Peyer's patch (tissue), 4 donors: ENCODE measurements around the gene TNRC6A. TPM values are rescaled to one million over a fixed set of nuclear protein-coding genes. Genes with fewer than 3 reads are reported as not detected.

Experiments
- DNase-seq, 3 donors: peaks; one replicate each; pipeline ENCODE4 v3.0.0-alpha.2; 2017 to 2019
- H3K27ac ChIP-seq, 4 donors: fragments of 200-600 bp; sonication (generic); one replicate each; pipeline ENCODE4 v1.5.1; 2016 to 2019
- H3K27me3 ChIP-seq, 2 donors: fragments of 200-600 bp; sonication (generic); one replicate each; pipeline ENCODE4 v1.5.1; 2019
- H3K36me3 ChIP-seq, 3 donors: fragments of 200-600 bp; sonication (generic); one replicate each; pipeline ENCODE4 v1.5.1; 2016 to 2019
- H3K4me1 ChIP-seq, 4 donors: fragments of 200-600 bp; sonication (generic); one replicate each; pipeline ENCODE4 v1.5.1; 2016 to 2019
- H3K4me3 ChIP-seq, 4 donors: fragments of 200-600 bp; sonication (generic); 1 replicate in 3 of 4; 2 replicates in 1 of 4; pipeline ENCODE4 v1.5.1; 2016 to 2019; ENCODE audit warnings: mild to moderate bottlenecking in 1 of 4
- H3K9me3 ChIP-seq, 4 donors: fragments of 200-600 bp; sonication (generic); one replicate each; pipeline ENCODE4 v1.5.1; 2016 to 2019; ENCODE audit warnings: mild to moderate bottlenecking in 1 of 4
- POLR2A ChIP-seq, 2 donors: fragments of 450-650 bp; IDR thresholded peaks; one replicate each; pipeline ENCODE4 v1.5.1; 2017; ENCODE audit warnings: antibody characterized with exemption in 2 of 2, mild to moderate bottlenecking in 2 of 2, moderate library complexity in 2 of 2
- total RNA-seq, 4 donors: library from RNA; depleted of rRNA; stranded (reverse); fragments of >200 nt; gene quantifications; one replicate each; pipeline ENCODE4 v1.1.0, GENCODE V29; 2016
- TF ChIP-seq, protein P1 (sequence below), 6 experiments: fragments of 450-650 bp in 4 of 6; fragments of 200-600 bp in 2 of 6; sonication (generic) in 1 of 6; IDR thresholded peaks; one replicate each; pipeline ENCODE4 v1.5.1; 2017 to 2019; ENCODE audit warnings: antibody characterized with exemption in 6 of 6, mild to moderate bottlenecking in 3 of 6, moderate library complexity in 1 of 6

The TNRC6A gene
- total RNA-seq, 4 donors from 2014 or later, result 47.3 to 316 (median 85.5) TPM

DNA sequence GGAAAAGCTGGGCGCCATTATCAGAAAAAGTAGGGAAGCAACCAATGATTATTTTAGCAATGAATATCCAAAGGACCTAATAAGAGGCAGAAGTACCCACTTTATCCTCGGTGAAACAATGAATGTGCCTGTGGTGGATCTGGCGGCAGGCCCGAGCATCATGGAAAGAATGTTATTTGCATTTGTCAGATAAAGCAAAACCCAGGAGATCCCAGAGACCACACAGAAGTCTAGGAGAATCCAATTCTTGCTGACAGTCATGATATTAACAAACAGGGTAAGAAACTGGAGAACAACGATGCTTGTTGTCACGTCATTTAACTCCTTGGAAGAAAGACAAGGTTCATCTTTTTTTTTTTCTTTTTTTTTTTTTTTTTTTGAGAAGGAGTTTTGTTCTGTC lies 12.0 kb upstream of the TNRC6A start:
- no peak for DNase-seq
- Histone ChIP-seq H3K36me3 (no peaks in the 10 kb centered on the region), H3K27ac (no peak overlapping the region), H3K9me3 (peaks cover 0 to 5% (median 0%) of the 10 kb centered on the region in 4 donors), H3K4me1 (no peaks in the 10 kb centered on the region), H3K27me3 (no peaks in the 10 kb centered on the region), H3K4me3 (no peak overlapping the region)
- TF ChIP-seq, protein P1, sequence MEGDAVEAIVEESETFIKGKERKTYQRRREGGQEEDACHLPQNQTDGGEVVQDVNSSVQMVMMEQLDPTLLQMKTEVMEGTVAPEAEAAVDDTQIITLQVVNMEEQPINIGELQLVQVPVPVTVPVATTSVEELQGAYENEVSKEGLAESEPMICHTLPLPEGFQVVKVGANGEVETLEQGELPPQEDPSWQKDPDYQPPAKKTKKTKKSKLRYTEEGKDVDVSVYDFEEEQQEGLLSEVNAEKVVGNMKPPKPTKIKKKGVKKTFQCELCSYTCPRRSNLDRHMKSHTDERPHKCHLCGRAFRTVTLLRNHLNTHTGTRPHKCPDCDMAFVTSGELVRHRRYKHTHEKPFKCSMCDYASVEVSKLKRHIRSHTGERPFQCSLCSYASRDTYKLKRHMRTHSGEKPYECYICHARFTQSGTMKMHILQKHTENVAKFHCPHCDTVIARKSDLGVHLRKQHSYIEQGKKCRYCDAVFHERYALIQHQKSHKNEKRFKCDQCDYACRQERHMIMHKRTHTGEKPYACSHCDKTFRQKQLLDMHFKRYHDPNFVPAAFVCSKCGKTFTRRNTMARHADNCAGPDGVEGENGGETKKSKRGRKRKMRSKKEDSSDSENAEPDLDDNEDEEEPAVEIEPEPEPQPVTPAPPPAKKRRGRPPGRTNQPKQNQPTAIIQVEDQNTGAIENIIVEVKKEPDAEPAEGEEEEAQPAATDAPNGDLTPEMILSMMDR (IDR thresholded peaks at IDR 0.05), result no peak
- TF ChIP-seq POLR2A (IDR thresholded peaks at IDR 0.05), result no peak

DNA sequence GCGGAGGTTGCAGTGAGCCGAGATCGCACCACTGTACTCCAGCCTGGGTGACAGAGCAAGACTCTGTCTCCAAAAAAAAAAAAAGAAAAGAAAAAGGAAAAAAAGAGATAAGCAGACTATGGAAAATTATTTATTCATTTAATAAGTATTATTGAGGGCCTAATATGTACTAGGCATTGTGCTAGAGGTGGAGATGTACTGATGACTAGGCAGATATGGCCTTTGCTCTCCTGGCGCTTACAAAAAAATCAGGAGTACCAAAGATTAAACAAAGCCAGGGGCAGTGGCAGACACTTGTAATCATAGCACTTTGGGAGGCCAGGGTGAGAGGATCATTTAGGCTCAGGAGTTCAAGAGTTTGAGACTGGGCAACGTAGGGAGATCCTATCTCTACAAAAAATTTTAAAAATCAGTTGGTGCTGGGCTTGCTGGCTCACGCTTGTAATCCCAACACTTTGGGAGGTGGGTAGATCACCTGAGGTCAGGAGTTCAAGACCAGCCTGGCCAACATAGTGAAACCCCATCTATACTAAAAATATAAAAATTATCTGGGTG lies 10.4 kb upstream of the TNRC6A start:
- Histone ChIP-seq H3K4me3 (no peak overlapping the region), H3K27me3 (no peaks in the 10 kb centered on the region), H3K36me3 (no peaks in the 10 kb centered on the region), H3K9me3 (no peaks in the 10 kb centered on the region), H3K4me1 (no peaks in the 10 kb centered on the region), H3K27ac (no peak overlapping the region)
- TF ChIP-seq POLR2A (IDR thresholded peaks at IDR 0.05), result no peak
- TF ChIP-seq, protein P1 (IDR thresholded peaks at IDR 0.05), result no peak
- no peak for DNase-seq

DNA sequence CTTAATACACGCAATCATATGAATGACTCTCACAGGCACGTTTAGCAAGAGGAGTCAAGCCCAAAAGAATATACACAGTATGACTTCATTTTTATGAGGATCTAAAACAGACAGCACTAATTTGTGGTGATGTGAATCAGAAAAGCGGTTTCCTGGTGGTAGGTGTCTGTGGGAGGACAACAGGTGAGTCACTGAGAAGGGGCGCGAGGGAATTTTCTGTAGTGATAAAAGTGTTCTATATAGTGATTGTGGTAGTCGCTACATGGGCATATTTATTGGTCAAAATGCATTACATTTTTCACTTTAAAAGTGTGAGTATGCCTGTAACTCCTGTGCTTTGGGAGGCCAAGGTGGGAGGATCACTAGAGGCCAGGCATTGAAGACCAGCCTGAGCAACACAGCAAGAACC lies 7.6 kb upstream of the TNRC6A start:
- Histone ChIP-seq H3K4me3 (no peak overlapping the region), H3K4me1 (no peaks in the 10 kb centered on the region), H3K27ac (no peak overlapping the region), H3K9me3 (no peaks in the 10 kb centered on the region), H3K27me3 (no peaks in the 10 kb centered on the region), H3K36me3 (no peaks in the 10 kb centered on the region)
- no peak for TF ChIP-seq POLR2A (IDR thresholded peaks at IDR 0.05)
- TF ChIP-seq, protein P1 (IDR thresholded peaks at IDR 0.05), result no peak
- no peak for DNase-seq

DNA sequence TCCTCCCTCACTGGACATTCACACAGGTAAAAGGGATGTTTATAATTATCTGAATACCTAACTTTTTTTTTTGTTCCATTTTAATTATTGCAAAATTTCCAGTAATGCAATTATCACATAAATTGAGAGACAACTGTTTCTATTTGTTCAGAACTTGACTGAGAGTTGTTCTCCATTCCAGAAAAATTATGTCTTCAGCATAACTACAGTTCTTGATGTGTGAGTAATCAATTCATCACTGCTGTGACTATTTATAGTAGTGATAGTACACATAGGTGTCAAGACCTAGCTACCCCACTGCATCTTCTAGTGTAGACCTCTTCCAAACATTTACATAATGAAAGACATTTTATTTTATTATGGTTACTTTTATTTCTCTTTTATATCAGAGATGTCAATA lies 5.8 kb upstream of the TNRC6A start:
- Histone ChIP-seq H3K9me3 (no peaks in the 10 kb centered on the region), H3K36me3 (no peaks in the 10 kb centered on the region), H3K4me3 (no peak overlapping the region), H3K27ac (no peak overlapping the region), H3K4me1 (peaks cover 0 to 3% (median under 1%) of the 10 kb centered on the region in 4 donors), H3K27me3 (no peaks in the 10 kb centered on the region)
- DNase-seq, result no peak
- TF ChIP-seq POLR2A (IDR thresholded peaks at IDR 0.05), result no peak
- TF ChIP-seq, protein P1 (IDR thresholded peaks at IDR 0.05), result no peak

DNA sequence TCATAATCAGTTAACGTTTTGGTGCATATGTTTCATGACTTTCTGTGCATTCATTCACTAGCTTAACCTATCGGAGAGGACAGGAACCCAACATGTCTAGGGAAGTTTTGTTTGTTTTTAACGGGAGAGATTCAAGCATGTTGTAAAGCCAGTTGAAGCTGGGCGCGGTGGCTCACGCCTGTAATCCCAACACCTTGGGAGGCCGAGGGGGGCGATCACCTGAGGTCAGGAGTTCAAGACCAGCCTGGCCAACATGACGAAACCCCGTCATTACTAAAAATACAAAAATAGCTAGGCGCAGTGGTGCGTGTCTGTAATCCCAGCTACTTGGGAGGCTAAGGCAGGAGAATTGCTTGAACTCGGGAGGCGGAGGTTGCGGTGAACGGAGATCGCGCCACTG lies 1.4 kb upstream of the TNRC6A start:
- Histone ChIP-seq H3K9me3 (no peaks in the 10 kb centered on the region), H3K36me3 (no peaks in the 10 kb centered on the region), H3K4me1 (peaks cover 0 to 25% (median 5%) of the 10 kb centered on the region in 4 donors), H3K27me3 (no peaks in the 10 kb centered on the region), H3K4me3 (no peak overlapping the region), H3K27ac (no peak overlapping the region)
- TF ChIP-seq POLR2A (IDR thresholded peaks at IDR 0.05), result no peak
- TF ChIP-seq, protein P1 (IDR thresholded peaks at IDR 0.05), result no peak
- DNase-seq, result no peak

DNA sequence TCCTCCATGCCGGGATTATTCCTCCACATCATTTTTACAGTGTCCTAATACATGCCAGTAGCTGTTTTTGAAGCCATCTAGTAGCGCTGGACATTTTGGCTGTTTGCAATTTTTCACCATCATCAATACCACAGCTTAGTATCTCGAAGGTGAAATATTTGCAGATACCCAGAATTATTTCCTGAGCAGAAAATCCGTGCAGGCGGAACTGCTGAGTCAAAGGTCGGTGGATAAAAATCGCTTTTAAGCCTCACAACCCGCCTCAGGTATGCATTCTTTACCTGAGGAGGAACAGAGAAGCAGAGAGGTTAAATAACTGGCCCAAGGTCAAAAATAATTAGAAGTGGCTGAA lies 584 bp upstream of the TNRC6A start:
- TF ChIP-seq, protein P1 (IDR thresholded peaks at IDR 0.05), result no peak
- TF ChIP-seq POLR2A (IDR thresholded peaks at IDR 0.05), result no peak

More for the DNA sequence above, 584 bp upstream of the TNRC6A start:
- Histone ChIP-seq H3K4me1 (peaks cover 0 to 27% (median 5%) of the 10 kb centered on the region in 4 donors), H3K4me3 (peak overlapping the region; percentile 54 to 96 (median 86)), H3K27ac (peak overlapping the region; percentile 81 to 97 (median 95)), H3K27me3 (no peaks in the 10 kb centered on the region), H3K36me3 (no peaks in the 10 kb centered on the region), H3K9me3 (no peaks in the 10 kb centered on the region)
- DNase-seq, result no peak
